GM12801 (cell line): ENCODE data around the gene CHST12.

Experiments used
- TF ChIP-seq, protein P1 (sequence below): IDR thresholded peaks from one replicate; pipeline ENCODE4 v1.5.1; 2011; ENCODE audit warnings: control low read depth; ENCODE audit not compliant: insufficient read length; ENCODE audit errors: extremely low read depth

The CHST12 gene

DNA sequence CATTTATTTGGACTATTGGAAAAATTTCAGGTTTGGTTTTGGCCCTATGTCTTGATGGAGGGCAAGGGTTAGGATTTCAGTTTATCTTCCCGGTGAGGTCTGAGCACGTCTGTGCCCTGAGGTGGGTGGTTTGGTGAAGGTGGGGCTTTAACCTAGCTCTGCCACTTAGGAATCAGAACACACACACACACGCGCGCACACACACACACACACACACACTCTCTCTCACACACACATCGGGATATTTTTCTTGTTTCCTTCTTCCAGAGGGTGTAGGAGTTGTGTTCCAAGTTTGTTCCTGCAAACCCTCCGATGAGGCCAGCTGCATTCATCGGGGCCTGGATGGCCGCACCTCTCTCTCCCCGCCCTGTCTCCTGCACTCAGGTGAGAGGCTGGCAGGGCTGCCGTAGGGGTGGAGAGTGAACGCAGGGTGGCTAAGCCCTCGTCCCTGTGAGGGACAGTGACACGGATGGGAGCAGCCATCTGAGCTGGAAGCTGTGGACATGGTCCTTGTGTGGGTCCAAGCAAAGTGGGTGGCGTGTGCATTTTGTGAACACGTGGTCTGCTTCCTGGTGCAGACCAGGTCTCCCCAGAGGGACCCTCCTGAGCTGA lies 34.2 kb downstream of the CHST12 start:
- TF ChIP-seq, protein P1, sequence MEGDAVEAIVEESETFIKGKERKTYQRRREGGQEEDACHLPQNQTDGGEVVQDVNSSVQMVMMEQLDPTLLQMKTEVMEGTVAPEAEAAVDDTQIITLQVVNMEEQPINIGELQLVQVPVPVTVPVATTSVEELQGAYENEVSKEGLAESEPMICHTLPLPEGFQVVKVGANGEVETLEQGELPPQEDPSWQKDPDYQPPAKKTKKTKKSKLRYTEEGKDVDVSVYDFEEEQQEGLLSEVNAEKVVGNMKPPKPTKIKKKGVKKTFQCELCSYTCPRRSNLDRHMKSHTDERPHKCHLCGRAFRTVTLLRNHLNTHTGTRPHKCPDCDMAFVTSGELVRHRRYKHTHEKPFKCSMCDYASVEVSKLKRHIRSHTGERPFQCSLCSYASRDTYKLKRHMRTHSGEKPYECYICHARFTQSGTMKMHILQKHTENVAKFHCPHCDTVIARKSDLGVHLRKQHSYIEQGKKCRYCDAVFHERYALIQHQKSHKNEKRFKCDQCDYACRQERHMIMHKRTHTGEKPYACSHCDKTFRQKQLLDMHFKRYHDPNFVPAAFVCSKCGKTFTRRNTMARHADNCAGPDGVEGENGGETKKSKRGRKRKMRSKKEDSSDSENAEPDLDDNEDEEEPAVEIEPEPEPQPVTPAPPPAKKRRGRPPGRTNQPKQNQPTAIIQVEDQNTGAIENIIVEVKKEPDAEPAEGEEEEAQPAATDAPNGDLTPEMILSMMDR = no peak

DNA sequence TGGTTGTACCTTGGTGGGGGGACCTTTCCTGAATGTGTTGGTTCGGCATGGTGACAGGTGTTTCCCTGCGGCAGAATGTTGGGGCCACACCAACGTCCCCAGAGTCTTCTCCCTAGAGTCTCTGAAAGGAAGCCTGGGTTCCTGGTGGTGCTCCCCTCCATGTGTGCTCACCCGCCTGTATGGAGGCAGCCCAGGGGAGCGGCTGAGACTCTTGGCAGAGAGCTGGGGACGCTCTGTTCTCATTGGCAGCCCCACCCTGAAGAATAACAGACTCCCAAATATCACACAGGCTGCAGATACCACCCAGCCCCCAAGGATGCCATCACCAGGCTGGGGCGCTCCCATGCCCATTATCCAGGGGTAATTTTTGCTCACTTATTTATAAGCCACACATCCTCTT lies 34.8 kb downstream of the CHST12 start:
- TF ChIP-seq, protein P1 = no peak

DNA sequence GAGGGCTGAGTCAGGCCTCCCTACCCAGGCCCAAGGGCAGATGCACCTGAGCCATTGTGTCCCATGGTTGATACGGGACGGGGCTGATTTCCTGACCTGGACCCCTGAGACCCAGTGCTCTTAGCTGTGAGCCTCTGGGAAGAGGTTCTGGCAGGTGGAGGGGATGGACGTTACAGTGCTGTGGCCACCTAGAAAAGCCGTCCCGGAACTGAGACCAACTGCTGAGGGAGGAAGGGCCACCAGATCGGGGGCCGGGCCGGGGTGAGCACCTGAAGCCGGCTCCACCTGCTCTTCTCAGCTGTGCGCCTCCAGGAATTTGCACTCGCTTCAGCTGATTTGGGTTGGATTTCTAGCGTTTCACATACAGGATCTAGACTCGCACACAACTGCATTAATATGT lies 35.4 kb downstream of the CHST12 start:
- TF ChIP-seq, protein P1 = no peak

DNA sequence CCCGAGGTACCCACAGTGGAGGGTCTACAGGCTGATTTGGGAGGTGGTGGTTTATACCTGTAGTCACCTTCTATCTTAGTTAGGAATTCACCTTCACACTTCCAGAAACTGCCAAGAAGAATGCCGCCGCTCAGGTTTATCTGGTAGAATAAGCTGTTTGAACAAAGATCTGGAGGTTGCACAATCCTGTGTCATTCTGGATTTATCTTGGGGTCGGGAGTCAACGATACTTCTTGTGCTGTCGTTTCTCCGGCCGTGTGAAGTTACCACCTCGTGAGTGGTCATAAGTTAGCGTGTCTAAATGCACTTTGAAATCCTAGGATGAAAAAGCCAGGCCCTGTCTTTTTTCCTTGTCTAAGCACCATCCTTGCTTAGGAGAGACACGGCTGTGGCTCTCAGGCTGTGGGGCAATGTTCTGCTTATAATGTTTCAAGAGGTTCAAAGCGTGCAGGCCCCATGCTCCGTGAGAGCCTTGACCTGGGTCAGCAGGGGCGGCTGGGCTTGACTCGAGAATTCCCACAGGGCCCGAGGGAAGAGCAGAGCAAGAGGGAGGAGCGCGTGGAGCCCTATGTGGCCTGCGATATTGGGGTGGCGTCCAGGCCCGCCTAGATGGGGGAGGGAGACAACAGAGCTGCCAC lies 37.3 kb downstream of the CHST12 start:
- TF ChIP-seq, protein P1 = no peak

DNA sequence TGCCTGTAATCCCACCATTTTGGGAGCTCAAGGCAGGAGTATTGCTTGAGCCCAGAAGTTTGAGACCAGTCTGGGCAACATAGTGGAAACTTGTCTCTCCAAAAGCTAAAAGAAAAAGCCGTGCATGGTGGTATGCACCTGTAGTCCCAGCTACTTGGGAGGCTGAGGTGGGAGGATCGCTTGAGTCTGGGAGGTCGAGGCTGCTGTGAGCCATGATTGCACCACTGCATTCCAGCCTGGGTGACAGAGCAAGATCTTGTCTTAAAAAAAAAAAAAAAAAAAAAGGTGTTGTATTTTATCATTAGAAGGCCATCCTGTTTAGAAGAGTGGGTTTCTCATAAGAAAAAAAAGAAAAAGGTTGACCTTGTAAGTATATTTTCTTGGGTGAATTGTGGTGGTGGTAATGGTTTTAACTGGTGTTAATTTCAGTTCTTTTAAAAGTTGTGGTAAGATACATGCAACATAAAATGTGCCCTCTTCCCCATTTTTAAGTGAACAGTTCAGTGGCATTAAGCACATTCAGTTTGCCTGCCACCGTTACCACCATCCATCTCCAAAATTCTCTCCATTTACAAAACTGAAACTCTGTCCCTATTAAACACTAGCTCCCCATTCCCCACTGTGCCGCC lies 38.1 kb downstream of the CHST12 start:
- TF ChIP-seq, protein P1 = no peak

DNA sequence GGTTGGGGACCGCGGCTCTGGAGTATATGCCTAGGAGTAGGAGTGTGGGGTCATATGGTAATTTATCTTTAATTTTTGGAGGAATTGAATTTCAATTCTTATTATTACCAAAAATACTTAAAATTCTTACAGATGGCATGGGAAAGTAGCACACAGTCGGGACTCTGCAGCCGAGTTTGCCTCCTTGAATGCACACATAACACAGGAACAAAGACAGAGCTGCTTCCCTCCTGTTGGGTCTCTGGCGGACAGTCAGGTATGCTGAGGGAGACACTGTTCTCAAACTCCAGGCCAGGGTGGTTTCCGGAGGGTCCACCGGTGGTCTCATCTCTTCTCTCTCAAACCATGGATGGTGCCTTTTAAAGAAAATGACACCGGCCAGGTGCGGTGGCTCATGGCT lies 40.1 kb downstream of the CHST12 start:
- TF ChIP-seq, protein P1 = no peak

DNA sequence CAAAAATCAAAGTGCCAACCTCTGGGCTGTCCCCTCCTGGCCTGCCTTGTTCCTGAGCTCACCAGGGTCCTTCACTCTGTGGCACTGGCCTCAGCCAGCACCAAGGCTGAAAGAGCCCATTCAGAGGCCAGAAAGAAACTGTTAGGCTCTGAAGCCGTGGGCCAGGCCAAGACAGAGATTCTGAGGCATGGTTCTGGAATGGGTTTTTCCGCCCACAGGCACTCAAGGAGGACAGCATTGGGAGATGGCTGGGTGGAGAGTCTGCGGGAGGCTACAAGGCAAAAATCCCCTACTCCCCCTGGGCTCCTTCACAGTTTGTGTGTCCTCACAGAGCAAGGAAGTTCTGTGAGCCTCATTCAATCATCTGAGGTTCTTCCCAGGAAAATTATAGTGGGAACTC lies 41.1 kb downstream of the CHST12 start:
- TF ChIP-seq, protein P1 = no peak
